Measurements from ENCODE around the gene CSK.
A peak's percentile ranks its signal among the peaks of the same experiment; 100 is the strongest.
"Not testable (repeated sequence)": the region's sequence is repeated elsewhere in the genome, so short reads cannot be mapped to it uniquely, and the experiment has no call there.

Gene CSK

GRCh38 chr15:74782259-74783071, 585 bp downstream of the CSK start:
- H3K27ac ChIP-seq = no peak overlapping the region
- peak overlapping the region; percentile 78 for H3K4me3 ChIP-seq
- no peak for DNase-seq (ENCODE audit: low read depth, low spot score)

GRCh38 chr15:74783072-74783807, 1.4 kb downstream of the CSK start:
- 0 out of 2 replicates have a peak overlapping the region, but pooled peaks have one; percentile 3 for H3K27ac ChIP-seq
- DNase-seq (ENCODE audit: low read depth, low spot score) = no peak

More at GRCh38 chr15:74782259-74783071, 585 bp downstream of the CSK start:
- H3K9ac ChIP-seq (ENCODE audit: insufficient read length) = peak overlapping the region; percentile 88
- no peaks in the 10 kb centered on the region for H3K36me3 ChIP-seq (ENCODE audit: insufficient read depth, low read length)
- TF ChIP-seq FOXP2 (optimal IDR thresholded peaks at IDR 0.05; ENCODE audit: control extremely low read depth, extremely low read length, insufficient read depth) = no peak
- TF ChIP-seq EZH2 (IDR thresholded peaks at IDR 0.05) = no peak
- no peak for TF ChIP-seq POLR2AphosphoS5 (IDR thresholded peaks at IDR 0.05; ENCODE audit: borderline replicate concordance, low read depth, low read length)
- H3K9me3 ChIP-seq (ENCODE audit: low read depth, low read length) = no peaks in the 10 kb centered on the region

DNA sequence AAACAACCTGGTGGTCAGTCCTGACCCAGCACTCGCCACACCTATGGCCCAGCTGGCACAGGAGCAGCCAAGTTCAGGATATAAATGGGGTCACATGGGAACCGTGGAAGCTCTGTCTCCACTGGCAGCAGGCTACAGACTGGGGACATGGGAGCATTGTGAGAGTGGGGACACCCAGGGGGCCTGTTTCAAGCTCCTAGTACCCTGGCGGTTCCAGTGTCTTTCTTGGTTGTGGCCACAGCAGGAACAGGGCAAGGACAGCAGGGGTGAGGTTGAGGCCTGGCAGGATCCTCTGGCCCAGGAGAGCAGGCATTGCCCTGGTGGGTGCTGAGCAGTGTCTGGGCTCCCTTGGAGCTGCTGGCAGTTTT, 1.9 kb downstream of the CSK start:
- no peak for DNase-seq (ENCODE audit: low read depth, low spot score)
- H3K9ac ChIP-seq (ENCODE audit: insufficient read length) = peak overlapping the region; percentile 88
- H3K36me3 ChIP-seq (ENCODE audit: insufficient read depth, low read length) = no peaks in the 10 kb centered on the region
- H3K27ac ChIP-seq = 0 out of 2 replicates have a peak overlapping the region, but pooled peaks have one; percentile 3
- H3K9me3 ChIP-seq (ENCODE audit: low read depth, low read length) = no peaks in the 10 kb centered on the region
- TF ChIP-seq EZH2 (IDR thresholded peaks at IDR 0.05) (no peak), POLR2AphosphoS5 (IDR thresholded peaks at IDR 0.05; ENCODE audit: borderline replicate concordance, low read depth, low read length) (no peak), FOXP2 (optimal IDR thresholded peaks at IDR 0.05; ENCODE audit: control extremely low read depth, extremely low read length, insufficient read depth) (no peak)
- peak overlapping the region; percentile 78 for H3K4me3 ChIP-seq

More at GRCh38 chr15:74783072-74783807, 1.4 kb downstream of the CSK start:
- H3K9ac ChIP-seq (ENCODE audit: insufficient read length) = peak overlapping the region; percentile 88
- H3K4me3 ChIP-seq = peak overlapping the region; percentile 78
- no peaks in the 10 kb centered on the region for H3K9me3 ChIP-seq (ENCODE audit: low read depth, low read length)
- TF ChIP-seq EZH2 (IDR thresholded peaks at IDR 0.05) (no peak), FOXP2 (optimal IDR thresholded peaks at IDR 0.05; ENCODE audit: control extremely low read depth, extremely low read length, insufficient read depth) (no peak), POLR2AphosphoS5 (IDR thresholded peaks at IDR 0.05; ENCODE audit: borderline replicate concordance, low read depth, low read length) (no peak)
- H3K36me3 ChIP-seq (ENCODE audit: insufficient read depth, low read length) = no peaks in the 10 kb centered on the region

DNA sequence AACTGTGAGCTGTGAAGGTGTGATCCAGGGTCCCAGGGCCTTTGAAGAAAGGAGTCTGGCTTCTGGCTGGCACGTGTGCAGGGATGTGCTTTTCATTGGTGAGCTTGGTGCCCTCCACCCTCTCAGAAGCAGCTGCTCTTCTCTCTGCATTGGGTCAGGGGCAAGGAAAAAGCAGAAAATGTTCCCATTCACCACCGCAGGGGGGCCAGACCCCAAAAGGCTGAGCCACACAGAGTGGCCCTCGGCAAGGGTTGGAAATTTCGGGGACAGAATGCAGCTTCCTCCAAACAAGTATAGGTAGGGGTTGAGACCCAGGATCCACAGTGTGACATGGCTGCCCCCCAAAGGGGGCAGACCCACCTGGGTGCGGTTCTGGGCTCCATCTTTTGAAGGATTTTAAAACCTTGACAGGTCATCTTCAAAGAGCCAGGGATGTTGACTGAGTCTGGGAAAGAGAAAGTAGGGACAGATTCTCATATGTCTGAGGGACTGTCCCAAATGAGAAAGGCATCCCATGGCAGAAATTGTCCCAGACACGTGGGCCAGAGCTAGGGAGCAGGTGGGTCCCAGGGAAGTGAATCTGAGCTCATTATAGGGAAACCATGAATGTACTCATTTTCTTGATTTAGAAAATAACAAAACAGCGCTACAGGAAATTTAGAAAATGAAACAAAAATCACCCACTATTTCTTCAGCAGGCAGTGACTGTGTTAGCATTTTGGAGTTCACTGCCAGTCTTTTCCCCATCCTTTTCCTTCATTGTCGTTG, 2.7 kb downstream of the CSK start:
- TF ChIP-seq FOXP2 (optimal IDR thresholded peaks at IDR 0.05; ENCODE audit: control extremely low read depth, extremely low read length, insufficient read depth) (no peak), EZH2 (IDR thresholded peaks at IDR 0.05) (no peak), POLR2AphosphoS5 (IDR thresholded peaks at IDR 0.05; ENCODE audit: borderline replicate concordance, low read depth, low read length) (no peak)
- no peak for DNase-seq (ENCODE audit: low read depth, low spot score)
- peak overlapping the region; percentile 50; the same call in 1 of the 2 replicates for H3K27ac ChIP-seq
- H3K9ac ChIP-seq (ENCODE audit: insufficient read length) = no peak overlapping the region
- H3K36me3 ChIP-seq (ENCODE audit: insufficient read depth, low read length) = no peaks in the 10 kb centered on the region
- H3K9me3 ChIP-seq (ENCODE audit: low read depth, low read length) = no peaks in the 10 kb centered on the region
- no peak overlapping the region for H3K4me3 ChIP-seq

- Histone ChIP-seq H3K36me3 (ENCODE audit: insufficient read depth, low read length) (no peaks in the 10 kb centered on the region), H3K9ac (ENCODE audit: insufficient read length) (no peak overlapping the region), H3K27ac (0 out of 2 replicates have a peak overlapping the region, but pooled peaks have one; percentile 50), H3K9me3 (ENCODE audit: low read depth, low read length) (no peaks in the 10 kb centered on the region), H3K4me3 (no peak overlapping the region)
- DNase-seq (ENCODE audit: low read depth, low spot score) = no peak
- TF ChIP-seq POLR2AphosphoS5 (IDR thresholded peaks at IDR 0.05; ENCODE audit: borderline replicate concordance, low read depth, low read length) (no peak), EZH2 (IDR thresholded peaks at IDR 0.05) (no peak), FOXP2 (optimal IDR thresholded peaks at IDR 0.05; ENCODE audit: control extremely low read depth, extremely low read length, insufficient read depth) (no peak)
Observed at GRCh38 chr15:74785194-74786032, 3.5 kb downstream of the CSK start.

DNA sequence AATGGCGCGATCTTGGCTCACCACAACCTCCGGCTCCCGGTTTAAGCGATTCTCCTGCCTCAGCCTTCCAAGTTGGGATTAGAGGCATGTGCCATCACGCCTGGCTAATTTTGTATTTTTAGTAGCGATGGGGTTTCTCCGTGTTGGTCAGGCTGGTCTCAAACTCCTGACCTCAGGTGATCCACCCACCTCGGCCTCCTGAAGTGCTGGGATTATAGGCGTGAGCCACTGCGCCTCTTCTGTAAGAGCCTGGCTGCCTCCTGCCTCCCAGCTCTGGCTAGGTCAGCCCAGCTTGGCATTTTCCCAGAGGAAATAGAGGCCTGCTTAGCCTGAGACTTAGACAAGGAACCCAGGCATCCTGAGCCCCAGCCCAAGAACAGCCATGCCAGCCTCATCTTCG, 4.2 kb downstream of the CSK start:
- not testable (repeated sequence) for H3K27ac ChIP-seq; DNase-seq (ENCODE audit: low read depth, low spot score); H3K9ac ChIP-seq (ENCODE audit: insufficient read length); H3K4me3 ChIP-seq; H3K9me3 ChIP-seq (ENCODE audit: low read depth, low read length); H3K36me3 ChIP-seq (ENCODE audit: insufficient read depth, low read length)

- Histone ChIP-seq H3K27ac (no peak overlapping the region), H3K9me3 (ENCODE audit: low read depth, low read length) (no peaks in the 10 kb centered on the region), H3K9ac (ENCODE audit: insufficient read length) (no peak overlapping the region), H3K4me3 (no peak overlapping the region), H3K36me3 (ENCODE audit: insufficient read depth, low read length) (no peaks in the 10 kb centered on the region)
- no peak for DNase-seq (ENCODE audit: low read depth, low spot score)
- TF ChIP-seq FOXP2 (optimal IDR thresholded peaks at IDR 0.05; ENCODE audit: control extremely low read depth, extremely low read length, insufficient read depth) = no peak
- no peak for TF ChIP-seq POLR2AphosphoS5 (IDR thresholded peaks at IDR 0.05; ENCODE audit: borderline replicate concordance, low read depth, low read length)
- TF ChIP-seq EZH2 (IDR thresholded peaks at IDR 0.05) = no peak
Observed at GRCh38 chr15:74786551-74787165, 4.8 kb downstream of the CSK start.
